Cardiac fibroblast (primary cell): ENCODE measurements around the gene CDH20.

ENCODE experiments used
- DNase-seq, 2 donors: peaks; one replicate each; pipeline versions ENCODE4 v3.0.0 to v3.0.0-alpha.2; 2010; ENCODE audit warnings: low read depth in 2 of 2
- H3K4me3 ChIP-seq, 2 donors: replicated peaks in 1 of 2; 1 replicate in 1 of 2; 2 replicates in 1 of 2; pipeline ENCODE4 v1.5.1; 2011; ENCODE audit warnings: low read depth in 2 of 2, low read length in 2 of 2, mild to moderate bottlenecking in 2 of 2, moderate library complexity in 1 of 2
- CTCF ChIP-seq: IDR thresholded peaks from one replicate; pipeline ENCODE4 v1.5.1; 2011; ENCODE audit warnings: low read depth, mild to moderate bottlenecking, low read length, inconsistent platforms

The CDH20 gene

GRCh38 chr18:61470031-61470674 is 136.9 kb downstream of the CDH20 start:
- no peak overlapping the region for H3K4me3 ChIP-seq
- TF ChIP-seq CTCF, result no peak
- no peak for DNase-seq

- no peak for DNase-seq
- H3K4me3 ChIP-seq, result no peak overlapping the region
- TF ChIP-seq CTCF, result no peak
Measured at GRCh38 chr18:61471541-61471940, 138.3 kb downstream of the CDH20 start.

GRCh38 chr18:61471942-61472341 is 138.7 kb downstream of the CDH20 start:
- TF ChIP-seq CTCF, result no peak
- no peak for DNase-seq
- H3K4me3 ChIP-seq, result no peak overlapping the region

- H3K4me3 ChIP-seq, result no peak overlapping the region
- DNase-seq, result no peak
Measured at GRCh38 chr18:61474341-61474740, 141.1 kb downstream of the CDH20 start.

GRCh38 chr18:61474918-61475317 is 141.7 kb downstream of the CDH20 start:
- no peak for TF ChIP-seq CTCF
- DNase-seq, result no peak
- H3K4me3 ChIP-seq, result no peak overlapping the region

More at GRCh38 chr18:61474341-61474740, 141.1 kb downstream of the CDH20 start:
- TF ChIP-seq CTCF, result no peak

GRCh38 chr18:61475931-61476330 is 142.7 kb downstream of the CDH20 start:
- H3K4me3 ChIP-seq, result no peak overlapping the region
- no peak for TF ChIP-seq CTCF
- no peak for DNase-seq

- TF ChIP-seq CTCF, result no peak
- no peak overlapping the region for H3K4me3 ChIP-seq
- no peak for DNase-seq
Measured at GRCh38 chr18:61489334-61489733, 156.1 kb downstream of the CDH20 start.
